Neutrophil (primary cell): ENCODE results near the gene GBX1.

Experiments used
- H3K27ac ChIP-seq: fragments of 200-600 bp; sonication (generic); 2 replicates; pipeline ENCODE4 v1.5.1; 2016; ENCODE audit warnings: mild to moderate bottlenecking, moderate library complexity
- H3K27me3 ChIP-seq: fragments of 200-600 bp; sonication (generic); 2 replicates; pipeline ENCODE4 v1.6.0; 2016; ENCODE audit warnings: mild to moderate bottlenecking
- H3K36me3 ChIP-seq: fragments of 200-600 bp; sonication (generic); 2 replicates; pipeline ENCODE4 v1.5.1; 2017
- H3K4me1 ChIP-seq, 2 experiments: fragments of 200-600 bp in 1 of 2; sonication (generic) in 1 of 2; 1 replicate in 1 of 2; 2 replicates in 1 of 2; pipeline versions ENCODE4 v1.5.1 to v1.6.1; 2013 to 2016; ENCODE audit warnings: low read depth in 1 of 2, low read length in 1 of 2, mild to moderate bottlenecking in 1 of 2, moderate library complexity in 1 of 2; ENCODE audit not compliant: control insufficient read depth in 1 of 2, insufficient read depth in 1 of 2
- H3K4me3 ChIP-seq, 2 experiments: fragments of 200-600 bp in 1 of 2; sonication (generic) in 1 of 2; 1 replicate in 1 of 2; 2 replicates in 1 of 2; pipeline ENCODE4 v1.5.1; 2013 to 2016; ENCODE audit warnings: low read depth in 1 of 2, low read length in 1 of 2, mild to moderate bottlenecking in 1 of 2, moderate library complexity in 1 of 2
- H3K9me3 ChIP-seq: fragments of 200-600 bp; sonication (generic); 2 replicates; pipeline ENCODE4 v1.5.1; 2016
- CTCF ChIP-seq: fragments of 200-600 bp; sonication (generic); IDR thresholded peaks from 2 replicates; pipeline ENCODE4 v1.5.1; 2016; ENCODE audit warnings: antibody characterized with exemption

Gene GBX1

GRCh38 chr7:151193203-151193978 lies 25.9 kb upstream of the GBX1 start:
- Histone ChIP-seq H3K4me3 (no peak overlapping the region), H3K27ac (no peak overlapping the region), H3K36me3 (no peaks in the 10 kb centered on the region), H3K4me1 (no peaks in the 10 kb centered on the region), H3K27me3 (peaks cover 35% of the 10 kb centered on the region), H3K9me3 (no peaks in the 10 kb centered on the region)
- no peak for TF ChIP-seq CTCF

GRCh38 chr7:151192002-151192539 lies 24.6 kb upstream of the GBX1 start:
- Histone ChIP-seq H3K27me3 (peaks cover 31% of the 10 kb centered on the region), H3K9me3 (no peaks in the 10 kb centered on the region)
- no peak for TF ChIP-seq CTCF

GRCh38 chr7:151191544-151191943 lies 24.1 kb upstream of the GBX1 start:
- no peak overlapping the region for H3K4me3 ChIP-seq
- H3K27ac ChIP-seq, result no peak overlapping the region
- H3K4me1 ChIP-seq, result no peaks in the 10 kb centered on the region
- no peaks in the 10 kb centered on the region for H3K9me3 ChIP-seq
- peaks cover 27% of the 10 kb centered on the region for H3K27me3 ChIP-seq
- H3K36me3 ChIP-seq, result no peaks in the 10 kb centered on the region
- TF ChIP-seq CTCF, result no peak

More at GRCh38 chr7:151192002-151192539, 24.6 kb upstream of the GBX1 start:
- Histone ChIP-seq H3K27ac (no peak overlapping the region), H3K36me3 (no peaks in the 10 kb centered on the region), H3K4me3 (no peak overlapping the region), H3K4me1 (no peaks in the 10 kb centered on the region)

GRCh38 chr7:151189038-151189437 lies 21.5 kb upstream of the GBX1 start:
- Histone ChIP-seq H3K4me1 (no peaks in the 10 kb centered on the region), H3K9me3 (no peaks in the 10 kb centered on the region), H3K36me3 (no peaks in the 10 kb centered on the region), H3K4me3 (no peak overlapping the region), H3K27me3 (peaks cover 7% of the 10 kb centered on the region), H3K27ac (no peak overlapping the region)
- no peak for TF ChIP-seq CTCF

GRCh38 chr7:151188252-151188542 lies 20.7 kb upstream of the GBX1 start:
- no peaks in the 10 kb centered on the region for H3K9me3 ChIP-seq
- H3K27ac ChIP-seq, result no peak overlapping the region
- no peaks in the 10 kb centered on the region for H3K4me1 ChIP-seq
- H3K27me3 ChIP-seq, result peaks cover 7% of the 10 kb centered on the region
- no peaks in the 10 kb centered on the region for H3K36me3 ChIP-seq
- TF ChIP-seq CTCF, result no peak
- H3K4me3 ChIP-seq, result no peak overlapping the region
